Measurements from ENCODE around the gene MAP1LC3B2. TPM values are rescaled to one million over a fixed set of nuclear protein-coding genes. Genes with fewer than 3 reads are reported as not detected.

The MAP1LC3B2 gene
- total RNA-seq, 2 experiments from 2014 or later, result not detected

GRCh38 chr12:116620492-116621191, 61.5 kb downstream of the MAP1LC3B2 start:
- H2AFZ ChIP-seq (ENCODE audit: low read length), result no peak overlapping the region
- H3K36me3 ChIP-seq (ENCODE audit: insufficient read depth, low read length), result no peaks in the 10 kb centered on the region
- no peaks in the 10 kb centered on the region for H3K9me3 ChIP-seq (ENCODE audit: low read length)
- no peaks in the 10 kb centered on the region for H3K9me2 ChIP-seq (ENCODE audit: insufficient read depth, low read length)
- intact Hi-C loops (cut with micrococcal nuclease; ENCODE audit: unreplicated experiment), result no loop called here
- TF ChIP-seq CTCF (conservative IDR thresholded peaks at IDR 0.05; ENCODE audit: low read length), result no peak
- no peak for TF ChIP-seq EZH2phosphoT487 (IDR thresholded peaks at IDR 0.05; ENCODE audit: borderline replicate concordance, low read depth, low read length)
- no peak overlapping the region for H3K4me3 ChIP-seq (ENCODE audit: low read depth, low read length, poor library complexity, severe bottlenecking)
- no peaks in the 10 kb centered on the region for H4K20me1 ChIP-seq (ENCODE audit: insufficient read depth, low read length)
- no peaks in the 10 kb centered on the region for H3K79me2 ChIP-seq (ENCODE audit: insufficient read depth, low read depth, low read length)
- H3K4me2 ChIP-seq (ENCODE audit: low read length), result no peak overlapping the region
- CTCF ChIA-PET (ENCODE audit: unreplicated experiment), result no interaction called here
- no peaks in the 10 kb centered on the region for H3K4me1 ChIP-seq (ENCODE audit: insufficient read depth, low read length, poor library complexity, severe bottlenecking)
- no TSS peak for BruUV-seq (replicated peaks)
- DNase-seq (ENCODE audit: low spot score), result no peak
- POLR2A ChIA-PET, result interaction anchor here (0.6 kb wide), 1 partner anchor 33 kb away, joined by 3 read pairs; no protein-coding TSS in a partner anchor
- no peak overlapping the region for H3K27ac ChIP-seq (ENCODE audit: low read depth, low read length, poor library complexity, severe bottlenecking)

GRCh38 chr12:116621194-116621593, 62.0 kb downstream of the MAP1LC3B2 start:
- Histone ChIP-seq H3K9me2 (ENCODE audit: insufficient read depth, low read length) (no peaks in the 10 kb centered on the region), H3K4me1 (ENCODE audit: insufficient read depth, low read length, poor library complexity, severe bottlenecking) (no peaks in the 10 kb centered on the region), H3K9me3 (ENCODE audit: low read length) (no peaks in the 10 kb centered on the region), H4K20me1 (ENCODE audit: insufficient read depth, low read length) (no peaks in the 10 kb centered on the region), H3K36me3 (ENCODE audit: insufficient read depth, low read length) (no peaks in the 10 kb centered on the region), H2AFZ (ENCODE audit: low read length) (no peak overlapping the region), H3K4me3 (ENCODE audit: low read depth, low read length, poor library complexity, severe bottlenecking) (no peak overlapping the region), H3K4me2 (ENCODE audit: low read length) (no peak overlapping the region), H3K27ac (ENCODE audit: low read depth, low read length, poor library complexity, severe bottlenecking) (no peak overlapping the region), H3K79me2 (ENCODE audit: insufficient read depth, low read depth, low read length) (no peaks in the 10 kb centered on the region)
- ChIA-PET CTCF (ENCODE audit: unreplicated experiment) (no interaction called here), POLR2A (no interaction called here)
- TF ChIP-seq CTCF (conservative IDR thresholded peaks at IDR 0.05; ENCODE audit: low read length), result no peak
- TF ChIP-seq EZH2phosphoT487 (IDR thresholded peaks at IDR 0.05; ENCODE audit: borderline replicate concordance, low read depth, low read length), result no peak
- no peak for DNase-seq (ENCODE audit: low spot score)
- intact Hi-C loops (cut with micrococcal nuclease; ENCODE audit: unreplicated experiment), result no loop called here
- BruUV-seq (replicated peaks), result no TSS peak

- Histone ChIP-seq H2AFZ (ENCODE audit: low read length) (no peak overlapping the region), H3K4me1 (ENCODE audit: insufficient read depth, low read length, poor library complexity, severe bottlenecking) (no peaks in the 10 kb centered on the region), H3K4me3 (ENCODE audit: low read depth, low read length, poor library complexity, severe bottlenecking) (no peak overlapping the region), H4K20me1 (ENCODE audit: insufficient read depth, low read length) (no peaks in the 10 kb centered on the region), H3K9me2 (ENCODE audit: insufficient read depth, low read length) (no peaks in the 10 kb centered on the region), H3K4me2 (ENCODE audit: low read length) (no peak overlapping the region), H3K36me3 (ENCODE audit: insufficient read depth, low read length) (no peaks in the 10 kb centered on the region), H3K27ac (ENCODE audit: low read depth, low read length, poor library complexity, severe bottlenecking) (no peak overlapping the region), H3K9me3 (ENCODE audit: low read length) (no peaks in the 10 kb centered on the region), H3K79me2 (ENCODE audit: insufficient read depth, low read depth, low read length) (no peaks in the 10 kb centered on the region)
- CTCF ChIA-PET (ENCODE audit: unreplicated experiment), result no interaction called here
- TF ChIP-seq EZH2phosphoT487 (IDR thresholded peaks at IDR 0.05; ENCODE audit: borderline replicate concordance, low read depth, low read length) (no peak), CTCF (conservative IDR thresholded peaks at IDR 0.05; ENCODE audit: low read length) (no peak)
- POLR2A ChIA-PET, result interaction anchor here (0.8 kb wide), 1 partner anchor 449 kb away, joined by 4 read pairs; no protein-coding TSS in a partner anchor
- intact Hi-C loops (cut with micrococcal nuclease; ENCODE audit: unreplicated experiment), result no loop called here
- DNase-seq (ENCODE audit: low spot score), result no peak
- BruUV-seq (replicated peaks), result no TSS peak
These were observed 65.3 kb downstream of the MAP1LC3B2 start for GRCh38 chr12:116624516-116624915.
